K562 (cell line): ENCODE measurements around the gene LRP1. TPM values are rescaled to one million over a fixed set of nuclear protein-coding genes. Genes with fewer than 3 reads are reported as not detected.

Experiments used
- ARNT ChIP-seq, 2 experiments: fragments of 450-650 bp; IDR thresholded peaks; 2 replicates each; pipeline ENCODE4 v1.6.1; 2016; ENCODE audit warnings: mild to moderate bottlenecking in 1 of 2
- ATF1 ChIP-seq, 2 experiments: fragments of 450-650 bp in 1 of 2; IDR thresholded peaks; 2 replicates each; pipeline ENCODE4 v1.6.1; 2016; ENCODE audit warnings: missing compliant biosample characterization in 1 of 2, missing genetic modification characterization in 1 of 2
- CTBP1 ChIP-seq: fragments of 450-650 bp; IDR thresholded peaks from 2 replicates; pipeline ENCODE4 v1.6.1; 2016; ENCODE audit warnings: borderline replicate concordance
- DDX20 ChIP-seq: fragments of 450-650 bp; IDR thresholded peaks from 2 replicates; pipeline ENCODE4 v1.6.1; 2016; ENCODE audit warnings: missing genetic modification characterization, low read depth, mild to moderate bottlenecking, missing compliant biosample characterization, moderate library complexity
- HDAC1 ChIP-seq, 2 experiments: fragments of 450-650 bp; IDR thresholded peaks; 2 replicates each; pipeline ENCODE4 v1.6.1; 2016 to 2017; ENCODE audit warnings: inconsistent platforms in 1 of 2, mild to moderate bottlenecking in 1 of 2, moderate library complexity in 1 of 2
- NR2C1 ChIP-seq, 2 experiments: fragments of 450-650 bp; IDR thresholded peaks; 2 replicates each; pipeline ENCODE4 v1.6.1; 2017; ENCODE audit warnings: mild to moderate bottlenecking in 2 of 2, antibody characterized with exemption in 1 of 2, inconsistent platforms in 1 of 2, missing compliant biosample characterization in 1 of 2, missing genetic modification characterization in 1 of 2
- RBM17 ChIP-seq: fragments of 200-400 bp; formaldehyde crosslinking; IDR thresholded peaks from 2 replicates; pipeline ENCODE4 v1.6.1; 2017; ENCODE audit warnings: low read depth, mild to moderate bottlenecking, low read length, borderline replicate concordance
- SAP30 ChIP-seq: fragments of 200-600 bp; sonication (generic); IDR thresholded peaks from 2 replicates; pipeline ENCODE4 v1.6.1; 2012; ENCODE audit warnings: borderline replicate concordance, low read depth, mild to moderate bottlenecking, moderate library complexity, low read length, control low read depth, inconsistent platforms; ENCODE audit not compliant: insufficient read depth, poor library complexity, severe bottlenecking
- TAF7 ChIP-seq: fragments of 450-650 bp; IDR thresholded peaks from 2 replicates; pipeline ENCODE4 v1.6.1; 2016; ENCODE audit warnings: missing genetic modification characterization, missing compliant biosample characterization
- TFAM ChIP-seq: fragments of 250-450 bp; sonication (Bioruptor Pico); conservative IDR thresholded peaks from 2 replicates; pipeline ENCODE4 v1.5.0; 2021; ENCODE audit warnings: mild to moderate bottlenecking, moderate library complexity
- ZNF165 ChIP-seq: fragments of 250-450 bp; sonication (Bioruptor Pico); IDR thresholded peaks from 2 replicates; pipeline ENCODE4 v1.4.0; 2020; ENCODE audit warnings: borderline replicate concordance
- ZNF764 ChIP-seq: fragments of 250-450 bp; sonication (Bioruptor Pico); IDR thresholded peaks from 2 replicates; pipeline ENCODE4 v1.4.0; 2020; ENCODE audit warnings: low read depth, mild to moderate bottlenecking, moderate library complexity
- polyA plus RNA-seq, 8 experiments: library from polyadenylated mRNA; depleted of rRNA in 4 of 8; stranded (reverse) in 5 of 8; unstranded in 3 of 8; fragments of >200 nt; fragmentation: Nextera tagmentation in 2 of 8; fragmentation: Illumina TruSeq in 1 of 8; extraction: Ambion mirVana in 2 of 8; extraction: Trizol in 1 of 8; gene quantifications; 2 replicates each; pipeline versions ENCODE4 v1.2.1 to v1.2.3, GENCODE V29; 2011 to 2014; ENCODE audit warnings: inconsistent platforms in 1 of 8, missing spikeins in 1 of 8
- total RNA-seq, 7 experiments: library from RNA; depleted of rRNA in 6 of 7; stranded (reverse); fragments of >200 nt in 6 of 7; fragmentation: Illumina TruSeq in 2 of 7; extraction: Trizol in 2 of 7; gene quantifications; 2 replicates each; pipeline versions ENCODE4 v1.2.1 to v1.2.3, GENCODE V29; 2011 to 2021; ENCODE audit warnings: low replicate concordance in 1 of 7
- TF ChIP-seq, protein P1 (sequence below): fragments of 250-450 bp; sonication (Bioruptor Pico); IDR thresholded peaks from 2 replicates; pipeline ENCODE4 v1.5.0; 2021; ENCODE audit warnings: mild to moderate bottlenecking, borderline replicate concordance
- TF ChIP-seq, protein P2 (sequence below): sonication (generic); formaldehyde crosslinking; IDR thresholded peaks from 2 replicates; pipeline ENCODE4 v1.8.0; 2022; ENCODE audit warnings: mild to moderate bottlenecking, missing genetic modification reagents
- TF ChIP-seq, protein P3 (sequence below): fragments of 450-650 bp; IDR thresholded peaks from 2 replicates; pipeline ENCODE4 v1.6.1; 2014; ENCODE audit warnings: low read depth, mild to moderate bottlenecking, moderate library complexity, borderline replicate concordance
- TF ChIP-seq, protein P4 (sequence below): fragments of 450-650 bp; IDR thresholded peaks from 2 replicates; pipeline ENCODE4 v1.6.1; 2016; ENCODE audit warnings: antibody characterized with exemption
- TF ChIP-seq, protein P5 (sequence below): sonication (generic); formaldehyde crosslinking; IDR thresholded peaks from 2 replicates; pipeline ENCODE4 v1.8.1; 2023; ENCODE audit warnings: mild to moderate bottlenecking, missing genetic modification reagents

LRP1 gene
- total and polyA plus RNA-seq, 9 of the 15 experiments (the other 6 are each of a cell fraction or from before 2014, with no cell fraction given), result 0.04 to 0.64 (median 0.19) TPM; not detected in 2

GRCh38 chr12:57089271-57090245, 38.7 kb upstream of the LRP1 start (continued):
- TF ChIP-seq, protein P1, sequence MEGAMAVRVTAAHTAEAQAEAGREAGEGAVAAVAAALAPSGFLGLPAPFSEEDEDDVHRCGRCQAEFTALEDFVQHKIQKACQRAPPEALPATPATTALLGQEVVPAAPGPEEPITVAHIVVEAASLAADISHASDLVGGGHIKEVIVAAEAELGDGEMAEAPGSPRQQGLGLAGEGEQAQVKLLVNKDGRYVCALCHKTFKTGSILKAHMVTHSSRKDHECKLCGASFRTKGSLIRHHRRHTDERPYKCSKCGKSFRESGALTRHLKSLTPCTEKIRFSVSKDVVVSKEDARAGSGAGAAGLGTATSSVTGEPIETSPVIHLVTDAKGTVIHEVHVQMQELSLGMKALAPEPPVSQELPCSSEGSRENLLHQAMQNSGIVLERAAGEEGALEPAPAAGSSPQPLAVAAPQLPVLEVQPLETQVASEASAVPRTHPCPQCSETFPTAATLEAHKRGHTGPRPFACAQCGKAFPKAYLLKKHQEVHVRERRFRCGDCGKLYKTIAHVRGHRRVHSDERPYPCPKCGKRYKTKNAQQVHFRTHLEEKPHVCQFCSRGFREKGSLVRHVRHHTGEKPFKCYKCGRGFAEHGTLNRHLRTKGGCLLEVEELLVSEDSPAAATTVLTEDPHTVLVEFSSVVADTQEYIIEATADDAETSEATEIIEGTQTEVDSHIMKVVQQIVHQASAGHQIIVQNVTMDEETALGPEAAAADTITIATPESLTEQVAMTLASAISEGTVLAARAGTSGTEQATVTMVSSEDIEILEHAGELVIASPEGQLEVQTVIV (CRISPR knock-in tag), result no peak
- TF ChIP-seq HDAC1 (IDR thresholded peaks at IDR 0.05), result peak in 1 of 2 experiments; percentile 75; a peak in 2 of 4 replicates
- peak; percentile 29 for TF ChIP-seq SAP30
- peak; percentile 28; the same call in 1 of the 2 replicates for TF ChIP-seq CTBP1
- TF ChIP-seq DDX20 (tag), result no peak
- no peak for TF ChIP-seq RBM17
- TF ChIP-seq ZNF764 (CRISPR knock-in tag), result no peak
- TF ChIP-seq ATF1 (CRISPR knock-in tag; IDR thresholded peaks at IDR 0.05), result no peak
- peak; percentile 45; the same call in 1 of the 2 replicates for TF ChIP-seq ATF1 (tag; IDR thresholded peaks at IDR 0.05)
- no peak for TF ChIP-seq ARNT (IDR thresholded peaks at IDR 0.05)
- TF ChIP-seq NR2C1 (IDR thresholded peaks at IDR 0.05), result no peak
- TF ChIP-seq NR2C1 (tag; IDR thresholded peaks at IDR 0.05), result no peak
- TF ChIP-seq, protein P2, sequence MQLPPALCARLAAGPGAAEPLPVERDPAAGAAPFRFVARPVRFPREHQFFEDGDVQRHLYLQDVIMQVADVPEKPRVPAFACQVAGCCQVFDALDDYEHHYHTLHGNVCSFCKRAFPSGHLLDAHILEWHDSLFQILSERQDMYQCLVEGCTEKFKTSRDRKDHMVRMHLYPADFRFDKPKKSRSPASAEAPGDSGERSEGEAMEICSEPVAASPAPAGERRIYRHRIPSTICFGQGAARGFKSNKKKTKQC (CRISPR knock-in tag), result no peak
- TF ChIP-seq, protein P3, sequence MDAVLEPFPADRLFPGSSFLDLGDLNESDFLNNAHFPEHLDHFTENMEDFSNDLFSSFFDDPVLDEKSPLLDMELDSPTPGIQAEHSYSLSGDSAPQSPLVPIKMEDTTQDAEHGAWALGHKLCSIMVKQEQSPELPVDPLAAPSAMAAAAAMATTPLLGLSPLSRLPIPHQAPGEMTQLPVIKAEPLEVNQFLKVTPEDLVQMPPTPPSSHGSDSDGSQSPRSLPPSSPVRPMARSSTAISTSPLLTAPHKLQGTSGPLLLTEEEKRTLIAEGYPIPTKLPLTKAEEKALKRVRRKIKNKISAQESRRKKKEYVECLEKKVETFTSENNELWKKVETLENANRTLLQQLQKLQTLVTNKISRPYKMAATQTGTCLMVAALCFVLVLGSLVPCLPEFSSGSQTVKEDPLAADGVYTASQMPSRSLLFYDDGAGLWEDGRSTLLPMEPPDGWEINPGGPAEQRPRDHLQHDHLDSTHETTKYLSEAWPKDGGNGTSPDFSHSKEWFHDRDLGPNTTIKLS, result no peak
- TF ChIP-seq, protein P4, sequence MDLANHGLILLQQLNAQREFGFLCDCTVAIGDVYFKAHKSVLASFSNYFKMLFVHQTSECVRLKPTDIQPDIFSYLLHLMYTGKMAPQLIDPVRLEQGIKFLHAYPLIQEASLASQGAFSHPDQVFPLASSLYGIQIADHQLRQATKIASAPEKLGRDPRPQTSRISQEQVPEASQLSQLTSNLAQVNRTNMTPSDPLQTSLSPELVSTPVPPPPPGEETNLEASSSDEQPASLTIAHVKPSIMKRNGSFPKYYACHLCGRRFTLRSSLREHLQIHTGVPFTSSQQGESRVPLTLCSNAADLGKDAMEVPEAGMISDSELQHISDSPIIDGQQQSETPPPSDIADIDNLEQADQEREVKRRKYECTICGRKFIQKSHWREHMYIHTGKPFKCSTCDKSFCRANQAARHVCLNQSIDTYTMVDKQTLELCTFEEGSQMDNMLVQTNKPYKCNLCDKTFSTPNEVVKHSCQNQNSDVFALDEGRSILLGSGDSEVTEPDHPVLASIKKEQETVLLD, result peak; percentile 70; the same call in 1 of the 2 replicates
- TF ChIP-seq, protein P5, sequence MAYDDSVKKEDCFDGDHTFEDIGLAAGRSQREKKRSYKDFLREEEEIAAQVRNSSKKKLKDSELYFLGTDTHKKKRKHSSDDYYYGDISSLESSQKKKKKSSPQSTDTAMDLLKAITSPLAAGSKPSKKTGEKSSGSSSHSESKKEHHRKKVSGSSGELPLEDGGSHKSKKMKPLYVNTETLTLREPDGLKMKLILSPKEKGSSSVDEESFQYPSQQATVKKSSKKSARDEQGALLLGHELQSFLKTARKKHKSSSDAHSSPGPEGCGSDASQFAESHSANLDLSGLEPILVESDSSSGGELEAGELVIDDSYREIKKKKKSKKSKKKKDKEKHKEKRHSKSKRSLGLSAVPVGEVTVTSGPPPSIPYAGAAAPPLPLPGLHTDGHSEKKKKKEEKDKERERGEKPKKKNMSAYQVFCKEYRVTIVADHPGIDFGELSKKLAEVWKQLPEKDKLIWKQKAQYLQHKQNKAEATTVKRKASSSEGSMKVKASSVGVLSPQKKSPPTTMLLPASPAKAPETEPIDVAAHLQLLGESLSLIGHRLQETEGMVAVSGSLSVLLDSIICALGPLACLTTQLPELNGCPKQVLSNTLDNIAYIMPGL (CRISPR knock-in tag), result no peak
- no peak for TF ChIP-seq ZNF165
- TF ChIP-seq TAF7 (tag), result no peak
- TF ChIP-seq TFAM (CRISPR knock-in tag), result no peak
